GM12801 (cell line): ENCODE data around the gene RBM4B.

Experiments
- CTCF ChIP-seq: IDR thresholded peaks from one replicate; pipeline ENCODE4 v1.5.1; 2011; ENCODE audit warnings: control low read depth; ENCODE audit not compliant: insufficient read length; ENCODE audit errors: extremely low read depth

RBM4B gene

DNA sequence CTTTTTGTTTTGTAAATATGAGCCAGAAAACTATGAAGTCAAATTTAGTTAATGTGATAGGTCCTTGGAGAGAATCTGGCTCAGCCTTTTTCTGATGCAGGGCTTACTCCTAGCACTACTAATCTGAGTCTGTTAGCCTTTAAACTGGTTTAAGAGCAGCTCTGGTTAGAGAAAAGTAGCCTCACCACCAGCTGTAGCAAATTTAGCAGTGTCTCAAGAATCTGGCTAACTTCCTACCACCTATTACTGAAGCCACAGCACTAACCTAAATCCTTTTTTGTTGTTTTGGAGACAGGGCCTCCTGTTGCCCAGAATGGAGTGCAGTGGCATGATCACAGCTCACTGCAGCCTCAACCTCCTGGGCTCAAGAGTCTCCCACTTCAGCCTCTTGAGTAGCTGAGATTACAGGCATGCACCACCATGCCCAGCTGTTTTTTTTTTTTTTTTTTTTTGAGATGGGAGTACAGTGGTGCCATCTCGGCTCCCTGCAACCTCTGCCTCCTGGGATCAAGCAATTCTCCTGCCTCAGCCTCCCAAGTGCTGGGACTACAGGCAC is 13.9 kb downstream of the RBM4B start:
- TF ChIP-seq CTCF: no peak

DNA sequence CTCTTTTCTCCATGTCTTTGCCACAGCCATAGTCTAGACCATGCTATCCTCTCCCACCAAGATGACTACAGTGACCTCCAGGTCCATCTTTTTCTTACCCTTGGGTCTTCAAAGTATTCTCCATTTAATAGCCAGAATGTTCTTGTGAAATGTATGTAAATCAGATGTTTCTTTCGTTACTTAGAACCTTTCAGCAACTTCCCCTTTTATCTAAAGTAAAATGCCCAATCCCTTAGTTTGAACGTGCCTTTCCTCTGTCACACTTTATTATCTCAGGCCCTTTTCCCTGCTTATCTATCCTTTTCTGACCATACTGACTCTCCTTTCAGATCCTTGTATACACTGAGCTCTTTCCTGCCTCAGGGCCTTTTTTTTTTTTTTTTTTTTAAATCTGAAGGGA is 17.9 kb downstream of the RBM4B start:
- TF ChIP-seq CTCF: no peak

- no peak for TF ChIP-seq CTCF
Observed at GRCh38 chr11:66653123-66653522, 24.6 kb downstream of the RBM4B start.

- TF ChIP-seq CTCF: no peak
Observed at GRCh38 chr11:66652651-66653050, 25.0 kb downstream of the RBM4B start.

DNA sequence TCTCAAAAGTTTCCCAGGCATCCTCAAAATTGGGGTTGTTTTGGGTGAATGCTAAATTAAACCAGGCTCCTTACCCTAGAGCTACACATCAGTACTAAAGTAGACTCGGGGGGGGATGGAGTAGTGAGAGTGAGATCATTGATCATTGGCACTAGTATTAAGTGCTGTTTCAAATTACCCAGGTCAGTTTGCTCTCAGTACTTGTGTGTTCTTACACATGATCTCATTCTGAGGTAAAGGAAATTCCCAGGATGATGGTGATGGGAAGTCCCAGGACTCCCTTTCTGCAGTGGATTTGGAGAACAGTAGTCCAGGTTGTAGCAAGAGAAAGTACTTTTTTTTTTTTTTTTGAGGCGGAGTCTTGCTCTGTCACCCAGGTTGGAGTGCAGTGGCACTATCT is 26.7 kb downstream of the RBM4B start:
- no peak for TF ChIP-seq CTCF

DNA sequence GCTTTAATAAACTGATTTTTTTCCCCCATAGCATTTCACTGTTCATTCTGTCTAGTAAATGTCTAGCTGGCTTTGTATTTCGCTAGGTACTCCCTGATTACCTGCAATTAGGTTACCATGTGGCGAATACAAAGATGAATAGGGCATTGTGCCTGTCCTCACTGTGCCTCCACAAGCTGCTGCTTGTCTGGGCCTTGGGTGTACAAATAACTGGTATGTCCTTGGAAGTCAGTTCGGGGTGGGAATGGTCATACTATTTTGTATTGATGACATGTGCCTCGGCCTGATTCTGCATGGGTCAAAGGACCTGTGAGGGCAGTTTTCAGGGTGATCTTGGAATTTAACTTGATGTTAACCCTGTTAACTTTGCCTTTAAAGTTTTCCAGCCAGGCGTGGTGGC is 27.8 kb downstream of the RBM4B start:
- no peak for TF ChIP-seq CTCF

DNA sequence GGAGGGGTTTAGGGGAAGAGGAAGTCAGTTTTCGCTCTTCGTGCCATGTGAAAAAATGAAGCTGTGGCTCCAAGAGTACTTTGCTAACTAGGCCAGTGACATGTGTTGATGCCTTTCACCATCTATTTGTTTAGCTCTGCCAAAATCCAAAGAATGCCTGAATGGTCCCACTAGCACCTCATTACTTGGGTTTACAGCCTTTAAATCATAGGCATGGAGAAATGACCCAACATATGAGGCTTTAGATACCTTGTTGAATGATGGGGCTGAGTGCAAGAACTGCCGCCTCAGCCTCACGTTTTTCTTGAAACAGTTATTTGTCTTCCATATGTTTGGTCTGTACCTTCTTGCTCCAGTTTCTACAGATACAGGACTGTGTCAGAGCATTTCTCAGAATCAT is 30.9 kb downstream of the RBM4B start:
- TF ChIP-seq CTCF: no peak
